ENCODE results near the gene KDR. TPM values are rescaled to one million over a fixed set of nuclear protein-coding genes. Genes with fewer than 3 reads are reported as not detected.
A peak's percentile ranks its signal among the peaks of the same experiment; 100 is the strongest.

Gene KDR
- 2.0 TPM for total RNA-seq (ENCODE audit: unreplicated experiment)
- long read RNA-seq: 0 reads

DNA sequence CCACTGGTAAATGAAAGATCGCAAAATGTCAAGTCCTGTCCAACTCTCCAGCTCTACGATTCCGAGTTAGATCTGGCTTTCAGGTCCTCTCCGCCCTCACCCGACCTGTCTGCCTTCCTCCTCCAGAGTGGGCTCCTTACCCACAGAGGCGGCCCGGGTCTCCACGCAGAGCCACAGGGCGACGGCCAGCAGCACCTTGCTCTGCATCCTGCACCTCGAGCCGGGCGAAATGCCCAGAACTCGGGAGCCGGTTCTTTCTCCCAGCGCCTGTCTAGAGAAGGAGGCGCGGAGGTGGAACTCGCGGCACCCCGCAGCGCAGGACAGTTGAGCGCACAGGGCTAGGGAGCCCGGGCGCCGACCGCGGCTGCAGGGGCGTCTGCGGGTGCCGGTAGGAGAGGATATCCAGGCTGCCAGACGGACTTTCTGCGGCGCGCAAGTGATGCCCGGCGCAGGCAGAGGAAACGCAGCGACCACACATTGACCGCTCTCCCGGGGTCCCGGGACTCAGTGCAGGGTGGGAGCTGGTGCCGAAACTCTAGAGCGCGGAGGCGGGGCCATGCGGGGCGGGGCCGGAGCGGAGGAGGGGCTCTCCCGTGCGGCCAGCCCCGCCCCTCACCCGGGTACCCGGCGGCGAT, at the start of gene KDR:
TSS of gene KDR (minus strand) at position 509 of the 635 bp plus-strand sequence. CDS start at position 207, 302 bp downstream.
- peak; percentile 75 for DNase-seq
- Mint-ChIP-seq H3K27me3 (ENCODE audit: unreplicated experiment) (peaks cover 19% of the 10 kb centered on the region), H3K9me3 (ENCODE audit: unreplicated experiment) (peaks cover 4% of the 10 kb centered on the region)

DNA sequence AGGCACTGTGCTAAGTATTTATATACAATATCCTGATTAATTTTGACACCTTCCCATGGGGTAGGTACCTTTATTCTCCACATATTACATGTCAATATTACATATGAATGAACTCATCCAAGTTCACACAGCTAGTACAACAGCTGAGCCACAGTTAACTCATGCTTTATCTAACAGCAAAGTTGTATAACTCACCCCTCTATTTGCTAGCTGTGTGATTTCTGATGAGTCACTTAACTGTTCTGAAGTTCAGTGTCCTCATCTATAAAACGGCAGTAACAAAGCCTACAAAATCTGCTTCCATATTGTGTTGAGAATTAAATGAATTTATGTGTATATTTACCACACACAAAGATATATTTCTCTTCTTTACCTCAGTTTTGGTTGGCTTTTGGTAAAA, 48.2 kb upstream of the KDR start:
- no peaks in the 10 kb centered on the region for H3K4me1 Mint-ChIP-seq (ENCODE audit: low read depth, unreplicated experiment)
- H3K4me3 Mint-ChIP-seq (ENCODE audit: unreplicated experiment): no peak overlapping the region

More for the DNA sequence above, at the start of gene KDR:
- H3K36me3 Mint-ChIP-seq (ENCODE audit: unreplicated experiment): no peaks in the 10 kb centered on the region
- no peak within 1 kb of the TSS for H3K27ac Mint-ChIP-seq (ENCODE audit: unreplicated experiment)
- peaks cover 12% of the 10 kb centered on the region for H3K4me1 Mint-ChIP-seq (ENCODE audit: low read depth, unreplicated experiment)
- TF ChIP-seq, protein P1, sequence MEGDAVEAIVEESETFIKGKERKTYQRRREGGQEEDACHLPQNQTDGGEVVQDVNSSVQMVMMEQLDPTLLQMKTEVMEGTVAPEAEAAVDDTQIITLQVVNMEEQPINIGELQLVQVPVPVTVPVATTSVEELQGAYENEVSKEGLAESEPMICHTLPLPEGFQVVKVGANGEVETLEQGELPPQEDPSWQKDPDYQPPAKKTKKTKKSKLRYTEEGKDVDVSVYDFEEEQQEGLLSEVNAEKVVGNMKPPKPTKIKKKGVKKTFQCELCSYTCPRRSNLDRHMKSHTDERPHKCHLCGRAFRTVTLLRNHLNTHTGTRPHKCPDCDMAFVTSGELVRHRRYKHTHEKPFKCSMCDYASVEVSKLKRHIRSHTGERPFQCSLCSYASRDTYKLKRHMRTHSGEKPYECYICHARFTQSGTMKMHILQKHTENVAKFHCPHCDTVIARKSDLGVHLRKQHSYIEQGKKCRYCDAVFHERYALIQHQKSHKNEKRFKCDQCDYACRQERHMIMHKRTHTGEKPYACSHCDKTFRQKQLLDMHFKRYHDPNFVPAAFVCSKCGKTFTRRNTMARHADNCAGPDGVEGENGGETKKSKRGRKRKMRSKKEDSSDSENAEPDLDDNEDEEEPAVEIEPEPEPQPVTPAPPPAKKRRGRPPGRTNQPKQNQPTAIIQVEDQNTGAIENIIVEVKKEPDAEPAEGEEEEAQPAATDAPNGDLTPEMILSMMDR (IDR thresholded peaks at IDR 0.05; ENCODE audit: partially characterized antibody, unreplicated experiment): no peak
- peak within 1 kb of the TSS; percentile 90 for H3K4me3 Mint-ChIP-seq (ENCODE audit: unreplicated experiment)

DNA sequence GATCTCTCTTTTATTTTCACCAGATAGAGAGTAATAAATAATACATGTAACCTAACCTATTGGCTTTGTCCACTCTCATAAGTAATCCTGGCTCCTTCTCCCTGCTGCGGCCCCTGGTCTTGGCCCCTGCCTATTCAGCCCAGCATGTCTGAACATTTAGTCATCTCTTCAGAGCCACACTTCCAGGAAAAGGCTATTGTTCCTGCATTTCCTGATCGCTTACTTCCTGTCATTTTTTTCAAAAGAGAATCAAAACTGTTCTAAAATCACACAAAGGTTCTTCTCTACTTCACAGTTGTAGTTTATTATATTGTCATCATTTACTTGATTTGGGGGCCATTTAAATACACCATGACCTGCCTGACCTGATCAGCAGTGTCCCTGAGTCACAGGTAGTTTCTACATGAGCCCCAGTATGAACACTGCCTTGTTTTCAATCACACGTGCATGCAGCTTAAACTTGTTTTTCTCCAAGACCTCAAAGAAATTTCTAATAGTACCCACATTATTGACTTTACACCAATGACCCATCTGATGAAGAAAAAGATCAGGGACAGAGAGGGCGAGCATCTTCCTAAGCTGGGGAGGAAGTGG, 47.4 kb upstream of the KDR start:
- H3K9me3 Mint-ChIP-seq (ENCODE audit: unreplicated experiment): peaks cover 2% of the 10 kb centered on the region
- no peaks in the 10 kb centered on the region for H3K27me3 Mint-ChIP-seq (ENCODE audit: unreplicated experiment)
- H3K27ac Mint-ChIP-seq (ENCODE audit: unreplicated experiment): no peak overlapping the region
- H3K4me3 Mint-ChIP-seq (ENCODE audit: unreplicated experiment): no peak overlapping the region
- TF ChIP-seq, protein P1 (IDR thresholded peaks at IDR 0.05; ENCODE audit: partially characterized antibody, unreplicated experiment): no peak
- H3K4me1 Mint-ChIP-seq (ENCODE audit: low read depth, unreplicated experiment): no peaks in the 10 kb centered on the region
- DNase-seq: no peak
- H3K36me3 Mint-ChIP-seq (ENCODE audit: unreplicated experiment): no peaks in the 10 kb centered on the region

More for the DNA sequence above, 48.2 kb upstream of the KDR start:
- H3K36me3 Mint-ChIP-seq (ENCODE audit: unreplicated experiment): no peaks in the 10 kb centered on the region
- TF ChIP-seq, protein P1 (IDR thresholded peaks at IDR 0.05; ENCODE audit: partially characterized antibody, unreplicated experiment): no peak
- no peak overlapping the region for H3K27ac Mint-ChIP-seq (ENCODE audit: unreplicated experiment)
- H3K27me3 Mint-ChIP-seq (ENCODE audit: unreplicated experiment): no peaks in the 10 kb centered on the region
- DNase-seq: no peak
- peaks cover 2% of the 10 kb centered on the region for H3K9me3 Mint-ChIP-seq (ENCODE audit: unreplicated experiment)

DNA sequence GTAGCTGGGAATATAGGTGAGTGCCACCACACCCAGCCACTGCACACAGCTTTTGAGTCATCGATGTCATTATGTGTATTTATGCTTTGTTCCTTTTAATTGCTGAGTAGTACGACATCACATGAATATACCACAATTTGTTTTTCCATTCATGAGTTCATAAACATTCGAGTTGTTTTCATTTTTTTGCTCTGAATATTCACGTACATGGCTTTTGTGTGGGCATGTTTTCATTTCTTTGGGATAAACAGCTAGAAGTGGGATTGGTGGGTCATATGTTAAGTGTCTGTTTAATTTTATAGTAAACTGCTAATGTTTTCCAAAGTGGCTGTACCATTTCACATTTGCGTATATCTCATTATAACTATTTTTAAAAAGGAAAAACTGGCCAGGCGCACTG, 45.1 kb upstream of the KDR start:
- Mint-ChIP-seq H3K27ac (ENCODE audit: unreplicated experiment) (no peak overlapping the region), H3K4me3 (ENCODE audit: unreplicated experiment) (no peak overlapping the region), H3K9me3 (ENCODE audit: unreplicated experiment) (peaks cover 2% of the 10 kb centered on the region), H3K36me3 (ENCODE audit: unreplicated experiment) (no peaks in the 10 kb centered on the region), H3K27me3 (ENCODE audit: unreplicated experiment) (no peaks in the 10 kb centered on the region), H3K4me1 (ENCODE audit: low read depth, unreplicated experiment) (no peaks in the 10 kb centered on the region)
- DNase-seq: no peak
- TF ChIP-seq, protein P1 (IDR thresholded peaks at IDR 0.05; ENCODE audit: partially characterized antibody, unreplicated experiment): no peak

DNA sequence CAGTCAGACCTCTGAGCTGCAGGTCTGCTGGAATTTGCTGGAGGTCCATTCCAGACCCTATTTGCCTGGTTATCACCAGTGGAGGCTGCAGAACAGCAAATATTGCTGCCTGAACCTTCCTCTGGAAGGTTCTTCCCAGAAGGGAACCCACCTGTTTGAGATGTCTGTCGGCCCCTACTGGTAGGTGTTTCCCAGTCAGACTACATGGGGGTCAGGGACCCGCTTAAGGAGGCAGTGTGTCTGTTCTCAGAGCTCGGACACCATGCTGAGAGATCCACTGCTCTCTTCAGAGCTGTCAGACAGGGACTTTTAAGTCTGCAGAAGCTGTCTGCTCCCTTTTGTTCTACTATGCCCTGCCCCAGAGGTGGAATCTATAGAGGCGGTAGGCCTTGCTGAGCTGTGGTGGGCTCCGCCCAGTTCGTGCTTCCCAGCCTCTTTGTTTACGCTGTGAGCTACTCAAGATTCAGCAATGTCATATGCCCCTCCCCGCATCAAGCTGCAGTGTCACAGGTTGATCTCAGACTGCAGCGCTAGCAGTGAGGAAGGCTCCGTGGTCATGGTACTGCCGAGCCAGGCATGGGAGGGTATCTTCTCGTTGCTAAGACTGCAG, 44.1 kb upstream of the KDR start:
- Mint-ChIP-seq H3K27me3 (ENCODE audit: unreplicated experiment) (no peaks in the 10 kb centered on the region), H3K9me3 (ENCODE audit: unreplicated experiment) (peaks cover 2% of the 10 kb centered on the region), H3K27ac (ENCODE audit: unreplicated experiment) (no peak overlapping the region), H3K36me3 (ENCODE audit: unreplicated experiment) (no peaks in the 10 kb centered on the region), H3K4me1 (ENCODE audit: low read depth, unreplicated experiment) (no peaks in the 10 kb centered on the region), H3K4me3 (ENCODE audit: unreplicated experiment) (no peak overlapping the region)
- TF ChIP-seq, protein P1 (IDR thresholded peaks at IDR 0.05; ENCODE audit: partially characterized antibody, unreplicated experiment): no peak
- no peak for DNase-seq

Measured in glutamatergic neuron (in vitro differentiated cells).